Colonic mucosa (tissue), 4 donors: ENCODE data around the gene MINAR1. TPM values are rescaled to one million over a fixed set of nuclear protein-coding genes. Genes with fewer than 3 reads are reported as not detected.
A peak's percentile ranks its signal among the peaks of the same experiment; 100 is the strongest.
"Not testable (repeated sequence)": the region's sequence is repeated elsewhere in the genome, so short reads cannot be mapped to it uniquely, and the experiment has no call there.

ENCODE experiments used
- DNase-seq: peaks from one replicate; pipeline ENCODE4 v3.0.0-alpha.2; 2020
- H3K27ac ChIP-seq: fragments of 200-600 bp; one replicate; pipeline ENCODE4 v1.8.0; 2021
- H3K27me3 ChIP-seq: fragments of 200-600 bp; one replicate; pipeline ENCODE4 v1.8.0; 2021
- H3K36me3 ChIP-seq: fragments of 200-600 bp; one replicate; pipeline ENCODE4 v1.8.0; 2021
- H3K4me1 ChIP-seq: fragments of 200-600 bp; one replicate; pipeline ENCODE4 v1.8.0; 2021; ENCODE audit warnings: mild to moderate bottlenecking
- H3K4me3 ChIP-seq: fragments of 200-600 bp; one replicate; pipeline ENCODE4 v1.8.0; 2021
- H3K9ac ChIP-seq, 2 donors: one replicate each; pipeline ENCODE4 v1.7.0; 2013; ENCODE audit warnings: control low read depth in 2 of 2, low read depth in 2 of 2, low read length in 2 of 2
- H3K9me3 ChIP-seq: fragments of 200-600 bp; one replicate; pipeline ENCODE4 v1.8.0; 2021
- CTCF ChIP-seq: fragments of 200-600 bp; IDR thresholded peaks from one replicate; pipeline ENCODE4 v1.8.0; 2022; ENCODE audit warnings: antibody characterized with exemption, mild to moderate bottlenecking
- intact Hi-C: fragments of 100-400 bp; cut with DNase I; formaldehyde crosslinking; loops from one replicate; pipeline ENCODE4 v1.14.1; 2022
- total RNA-seq, 2 donors: library from RNA; stranded (reverse); fragmentation: NEBNext Ultra II Directional in 1 of 2; extraction: Animal tissue kit (Norgen Biotek cat#: 25700) in 1 of 2; gene quantifications; one replicate each; pipeline ENCODE4 v1.2.1, GENCODE V29; 2021
- donor health status: healthy.
- donor health status: DM: no; HTN: no; CAD: no.
- donor health status: DM: no; HTN: no; CAD: no.

MINAR1 gene
- total RNA-seq, 2 donors from 2014 or later, result 0.25 to 0.35 TPM

DNA sequence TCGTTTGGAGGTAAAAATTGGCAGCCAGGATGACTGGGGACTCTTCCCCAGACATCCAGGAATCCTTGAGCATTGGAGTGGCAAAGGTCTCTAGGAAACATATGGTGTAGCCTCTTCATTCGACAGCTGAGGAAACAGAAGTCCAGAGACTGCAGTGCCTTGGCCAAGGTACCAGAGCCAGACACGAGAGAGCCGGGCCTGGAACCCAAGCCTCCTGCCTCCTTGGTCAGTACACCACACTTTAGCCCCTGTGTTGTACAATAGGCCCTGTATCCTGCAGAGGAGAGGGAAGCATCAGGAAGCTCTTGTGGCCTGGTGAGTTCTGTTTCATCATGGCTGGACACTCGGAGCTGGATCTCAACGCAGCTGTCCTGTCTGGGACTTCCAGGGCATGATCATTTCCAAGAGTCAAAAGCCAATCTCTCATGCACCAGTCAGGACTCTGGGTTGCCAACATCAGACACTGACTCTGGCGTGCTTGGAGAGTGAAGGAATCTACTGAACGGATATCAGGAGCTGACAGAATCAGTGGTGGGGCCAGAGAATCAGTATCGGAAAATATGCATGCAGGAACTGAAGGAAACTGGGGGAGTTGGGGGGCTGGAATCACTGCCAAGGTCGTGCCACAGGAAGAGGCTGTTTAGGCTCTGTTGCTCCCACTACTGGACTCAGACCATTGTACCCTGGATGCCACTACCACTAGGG, 6.4 kb upstream of the MINAR1 start:
- no peaks in the 10 kb centered on the region for H3K4me1 ChIP-seq
- DNase-seq, result no peak
- H3K27me3 ChIP-seq, result peaks cover 6% of the 10 kb centered on the region
- no peak overlapping the region for H3K9ac ChIP-seq
- no peak for TF ChIP-seq CTCF
- no peak overlapping the region for H3K27ac ChIP-seq
- H3K9me3 ChIP-seq, result no peaks in the 10 kb centered on the region
- intact Hi-C loops, result no loop called here
- no peaks in the 10 kb centered on the region for H3K36me3 ChIP-seq
- no peak overlapping the region for H3K4me3 ChIP-seq

DNA sequence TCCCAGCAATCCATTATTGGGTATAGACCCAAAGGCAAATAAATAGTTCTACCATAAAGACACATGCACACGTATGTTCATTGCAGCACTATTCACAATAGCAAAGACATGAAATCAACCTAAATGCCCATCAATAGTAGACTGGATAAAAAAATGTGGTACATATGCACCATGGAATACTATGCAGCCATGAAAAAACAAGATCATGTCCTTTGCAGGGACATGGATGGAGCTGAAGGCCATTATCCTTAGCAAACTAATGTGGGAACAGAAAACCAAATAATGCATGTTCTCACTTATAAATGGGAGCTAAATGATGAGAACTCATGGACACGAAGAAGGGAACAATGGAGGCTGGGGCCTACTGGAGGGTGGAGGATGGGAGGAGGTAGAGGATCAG, 5.2 kb upstream of the MINAR1 start:
- peaks cover 13% of the 10 kb centered on the region for H3K27me3 ChIP-seq
- DNase-seq, H3K4me1 ChIP-seq, H3K36me3 ChIP-seq, H3K9me3 ChIP-seq, H3K9ac ChIP-seq, H3K27ac ChIP-seq, intact Hi-C loops, H3K4me3 ChIP-seq: not testable (repeated sequence)

- TF ChIP-seq CTCF, result no peak
Measured at GRCh38 chr15:79427781-79428598, 4.1 kb upstream of the MINAR1 start.

GRCh38 chr15:79430901-79431635, 1.1 kb upstream of the MINAR1 start:
- no peak for TF ChIP-seq CTCF
- no peaks in the 10 kb centered on the region for H3K4me1 ChIP-seq
- H3K27me3 ChIP-seq, result peaks cover 35% of the 10 kb centered on the region
- intact Hi-C loops, result no loop called here
- no peak overlapping the region for H3K4me3 ChIP-seq
- no peak for DNase-seq
- H3K9ac ChIP-seq, result no peak overlapping the region
- no peaks in the 10 kb centered on the region for H3K36me3 ChIP-seq
- no peak overlapping the region for H3K27ac ChIP-seq
- H3K9me3 ChIP-seq, result no peaks in the 10 kb centered on the region

More at GRCh38 chr15:79427781-79428598, 4.1 kb upstream of the MINAR1 start:
- Histone ChIP-seq H3K27ac (no peak overlapping the region), H3K36me3 (no peaks in the 10 kb centered on the region), H3K9ac (no peak overlapping the region), H3K4me1 (no peaks in the 10 kb centered on the region), H3K9me3 (no peaks in the 10 kb centered on the region), H3K27me3 (peaks cover 24% of the 10 kb centered on the region), H3K4me3 (no peak overlapping the region)
- intact Hi-C loops, result no loop called here
- DNase-seq, result no peak

DNA sequence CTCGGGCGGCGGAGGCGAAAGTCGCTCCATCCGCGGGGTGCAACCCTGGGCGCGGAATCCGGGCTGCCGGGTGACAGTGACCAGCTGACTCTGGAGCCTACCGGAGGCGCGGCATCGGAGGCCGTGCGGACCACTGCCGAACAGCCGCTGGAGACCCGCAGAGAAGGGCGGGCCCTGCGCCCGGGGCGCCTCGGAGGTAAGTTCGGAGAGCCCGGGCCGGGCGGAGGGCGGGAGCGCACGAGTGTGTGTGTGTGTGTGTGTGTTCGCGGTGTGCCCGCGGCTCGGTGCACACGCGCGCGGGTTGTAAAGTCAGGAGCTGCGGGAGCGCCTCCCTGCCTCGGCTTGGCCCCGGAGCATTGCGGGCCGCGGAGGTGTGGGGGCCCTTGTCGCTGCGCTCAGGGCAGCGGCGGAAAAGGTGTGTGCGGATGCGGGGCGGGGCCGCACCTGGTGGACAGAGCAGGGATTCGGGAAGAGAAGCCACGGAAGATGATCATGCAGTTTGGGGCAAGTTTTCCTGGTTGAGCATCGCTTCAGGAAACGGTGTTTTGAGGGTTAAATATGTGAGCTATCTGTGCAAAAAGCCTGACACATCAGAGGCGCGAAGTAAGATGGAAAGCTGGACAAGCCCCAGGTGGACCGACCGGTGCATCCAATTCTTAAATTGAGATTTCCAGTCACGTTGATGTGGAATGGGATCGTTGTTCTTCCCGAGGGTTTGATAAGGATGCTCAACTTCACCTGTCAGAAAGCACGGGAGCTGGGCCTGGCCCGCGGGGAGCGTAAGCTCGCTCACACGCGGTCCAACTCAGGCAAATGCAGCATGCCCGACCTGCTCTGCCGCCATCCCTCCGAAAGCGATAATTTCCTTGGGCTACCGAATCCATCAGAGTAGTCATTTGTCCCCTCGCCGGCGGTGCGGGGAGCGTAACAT, 474 bp downstream of the MINAR1 start:
- Histone ChIP-seq H3K4me1 (no peaks in the 10 kb centered on the region), H3K36me3 (no peaks in the 10 kb centered on the region), H3K9ac (peak overlapping the region in 1 of 2 donors; percentile 24), H3K27me3 (peaks cover 35% of the 10 kb centered on the region), H3K9me3 (no peaks in the 10 kb centered on the region), H3K27ac (no peak overlapping the region), H3K4me3 (peak overlapping the region; percentile 25)
- no peak for DNase-seq
- intact Hi-C loops, result no loop called here
- TF ChIP-seq CTCF, result no peak
